HG03432 (cell line): Measurements from ENCODE around the gene BHLHE41.

Source experiments
- ATAC-seq: cut with Tn5 transposase; IDR thresholded peaks from one replicate; pipeline ENCODE4 v1.9.1; 2021; ENCODE audit warnings: mild to moderate bottlenecking, moderate library complexity; ENCODE audit not compliant: unreplicated experiment

BHLHE41 gene

GRCh38 chr12:26090836-26091510 lies 33.9 kb downstream of the BHLHE41 start:
- no peak for ATAC-seq

GRCh38 chr12:26088998-26089397 lies 35.8 kb downstream of the BHLHE41 start:
- ATAC-seq = peak; percentile 96

DNA sequence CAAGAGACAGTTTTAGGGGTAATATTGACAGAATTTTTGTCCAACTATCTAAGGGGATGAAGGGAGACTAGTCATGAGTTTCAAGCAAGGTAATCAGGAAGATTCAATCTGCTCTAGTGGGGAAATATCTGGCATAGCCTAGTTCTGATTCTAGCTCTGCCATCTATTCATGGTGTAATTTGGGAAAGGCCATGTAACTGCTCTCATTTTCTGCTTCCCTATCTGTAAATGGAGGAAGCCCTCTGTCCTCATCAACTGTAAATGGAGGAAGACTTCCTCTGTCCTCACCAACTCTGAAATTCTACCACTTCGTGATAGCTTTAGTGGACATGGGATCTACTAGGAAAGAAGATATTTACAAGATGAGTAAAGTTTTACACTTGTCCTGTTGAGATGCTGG lies 37.9 kb downstream of the BHLHE41 start:
- ATAC-seq = no peak

DNA sequence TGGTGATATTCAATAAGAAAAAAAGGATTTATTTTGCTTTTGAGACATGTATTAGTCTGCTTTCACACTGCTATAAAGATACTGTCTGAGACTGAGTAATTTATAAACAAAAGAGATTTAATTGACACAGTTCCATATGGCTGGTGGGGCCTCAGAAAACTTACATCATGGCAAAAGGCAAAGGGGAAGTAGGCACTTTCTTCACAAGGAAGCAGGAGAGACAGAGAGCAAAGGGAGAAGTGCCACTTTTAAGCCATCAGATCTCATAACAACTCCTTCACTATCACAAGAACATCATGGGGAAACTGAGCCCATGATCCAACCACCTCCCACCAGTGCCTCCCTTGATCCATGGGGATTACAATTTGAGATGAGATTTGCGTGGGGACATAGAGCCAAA lies 43.9 kb downstream of the BHLHE41 start:
- no peak for ATAC-seq

DNA sequence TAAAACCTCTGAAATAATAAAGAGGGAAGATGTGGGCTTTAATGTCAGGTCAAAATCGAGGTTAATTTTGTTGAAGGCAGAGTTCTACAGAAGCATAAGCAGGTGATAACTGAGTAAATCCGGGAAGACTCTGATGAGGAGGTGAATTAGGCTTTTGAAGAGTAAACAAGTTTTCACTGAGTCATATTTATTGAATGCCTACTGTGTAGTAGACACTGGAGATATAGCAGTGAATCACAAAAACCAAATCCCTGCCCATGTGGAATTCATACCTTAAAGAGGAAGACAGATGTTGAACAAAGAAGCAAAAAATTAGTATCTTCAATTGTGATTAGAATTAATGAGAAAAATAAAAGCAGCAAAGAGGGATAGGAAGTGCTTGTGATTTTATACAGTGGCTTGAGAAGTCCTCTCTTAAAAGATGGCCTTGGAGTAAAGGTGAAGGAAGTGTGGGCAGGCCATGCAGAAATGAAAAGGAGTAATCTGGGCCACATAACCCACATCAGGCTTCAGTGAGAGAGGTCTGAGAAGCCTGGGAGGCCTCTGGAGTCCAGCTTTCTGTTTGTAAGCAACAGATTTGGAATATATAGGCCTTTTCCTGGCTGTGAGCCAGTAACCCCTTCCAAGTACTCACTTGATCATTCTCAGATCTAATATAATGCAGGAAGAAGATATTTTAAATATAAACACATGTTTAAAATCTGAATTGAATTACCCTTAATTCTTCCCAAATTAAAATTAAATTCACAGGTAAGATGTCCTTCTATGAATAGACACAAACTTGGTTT lies 46.7 kb downstream of the BHLHE41 start:
- ATAC-seq = no peak
